Caco-2 (cell line): ENCODE results near the gene RNASE12. TPM values are rescaled to one million over a fixed set of nuclear protein-coding genes. Genes with fewer than 3 reads are reported as not detected.

ENCODE experiments used
- BruUV-seq: library from RNA; stranded (reverse); fragments of 400-500 nt; replicated peaks from 2 replicates; lab custom pipeline; 2021; lab: Mats Ljungman, UMichigan
- CTCF ChIA-PET: fragments of 300-600 bp; sonication (Branson Sonifier 250); formaldehyde crosslinking; loops from one replicate; lab custom pipeline; 2022; ENCODE audit warnings: antibody characterized with exemption; lab: Charles Lee
- POLR2A ChIA-PET: fragments of 300-600 bp; sonication (Branson Sonifier 250); formaldehyde crosslinking; loops from one replicate; lab custom pipeline; 2022; ENCODE audit warnings: antibody characterized with exemption; lab: Charles Lee
- DNase-seq, 2 experiments: peaks; one replicate each; pipeline versions ENCODE4 v3.0.0 to v3.0.0-alpha.2; 2020 to 2022
- H3K27me3 ChIP-seq: replicated peaks from 2 replicates; pipeline ENCODE4 v1.6.0; 2011; ENCODE audit warnings: low read length; ENCODE audit not compliant: control insufficient read depth, insufficient read depth
- H3K36me3 ChIP-seq: 2 replicates; pipeline ENCODE4 v1.5.1; 2011; ENCODE audit warnings: low read length; ENCODE audit not compliant: control insufficient read depth, insufficient read depth
- H3K4me1 ChIP-seq: fragments of 250-450 bp; sonication (Bioruptor Pico); 2 replicates; pipeline ENCODE4 v1.5.1; 2020; ENCODE audit warnings: mild to moderate bottlenecking
- H3K4me3 ChIP-seq: 2 replicates; pipeline ENCODE4 v1.5.1; 2011; ENCODE audit warnings: low read depth, mild to moderate bottlenecking, control low read depth, low read length
- H3K9me3 ChIP-seq: fragments of 250-450 bp; sonication (Bioruptor Pico); 2 replicates; pipeline ENCODE4 v1.5.1; 2020; ENCODE audit warnings: mild to moderate bottlenecking, moderate library complexity
- H3K27ac Mint-ChIP-seq: one replicate; pipeline ENCODE4 v1.8.0; 2022; ENCODE audit warnings: mixed read lengths; ENCODE audit not compliant: unreplicated experiment
- H3K27me3 Mint-ChIP-seq: one replicate; pipeline ENCODE4 v1.8.0; 2022; ENCODE audit warnings: mixed read lengths; ENCODE audit not compliant: insufficient read depth, unreplicated experiment
- H3K36me3 Mint-ChIP-seq: one replicate; pipeline ENCODE4 v1.8.0; 2022; ENCODE audit warnings: mild to moderate bottlenecking, mixed read lengths; ENCODE audit not compliant: insufficient read depth, unreplicated experiment
- H3K4me1 Mint-ChIP-seq: one replicate; pipeline ENCODE4 v1.8.0; 2022; ENCODE audit warnings: low read depth, mixed read lengths; ENCODE audit not compliant: unreplicated experiment
- H3K4me3 Mint-ChIP-seq: one replicate; pipeline ENCODE4 v1.8.0; 2022; ENCODE audit warnings: mild to moderate bottlenecking, moderate library complexity, mixed read lengths; ENCODE audit not compliant: unreplicated experiment
- H3K9me3 Mint-ChIP-seq: one replicate; pipeline ENCODE4 v1.8.0; 2022; ENCODE audit warnings: mixed read lengths; ENCODE audit not compliant: unreplicated experiment
- intact Hi-C: fragments of 100-400 bp; cut with micrococcal nuclease; formaldehyde crosslinking; loops from one replicate; pipeline ENCODE4 v1.10.0; 2022; ENCODE audit not compliant: unreplicated experiment
- total RNA-seq: library from RNA; stranded (reverse); gene quantifications from 2 replicates; pipeline ENCODE4 v1.2.3, GENCODE V29; 2022
- TF ChIP-seq, protein P1 (sequence below), 2 experiments: fragments of 200-600 bp in 1 of 2; IDR thresholded peaks; 1 replicate in 1 of 2; 2 replicates in 1 of 2; pipeline versions ENCODE4 v1.5.1 to v1.8.0; 2011 to 2022; ENCODE audit warnings: antibody characterized with exemption in 1 of 2, control low read depth in 1 of 2, inconsistent platforms in 1 of 2, low read depth in 1 of 2, low read length in 1 of 2, mild to moderate bottlenecking in 1 of 2, moderate library complexity in 1 of 2; ENCODE audit not compliant: insufficient read depth in 1 of 2, severe bottlenecking in 1 of 2, unreplicated experiment in 1 of 2

The RNASE12 gene
- total RNA-seq, 1 experiment from 2014 or later, result not detected

GRCh38 chr14:20583142-20583541, 8.0 kb downstream of the RNASE12 start:
- POLR2A ChIA-PET, result no interaction called here
- BruUV-seq, result no TSS peak

DNA sequence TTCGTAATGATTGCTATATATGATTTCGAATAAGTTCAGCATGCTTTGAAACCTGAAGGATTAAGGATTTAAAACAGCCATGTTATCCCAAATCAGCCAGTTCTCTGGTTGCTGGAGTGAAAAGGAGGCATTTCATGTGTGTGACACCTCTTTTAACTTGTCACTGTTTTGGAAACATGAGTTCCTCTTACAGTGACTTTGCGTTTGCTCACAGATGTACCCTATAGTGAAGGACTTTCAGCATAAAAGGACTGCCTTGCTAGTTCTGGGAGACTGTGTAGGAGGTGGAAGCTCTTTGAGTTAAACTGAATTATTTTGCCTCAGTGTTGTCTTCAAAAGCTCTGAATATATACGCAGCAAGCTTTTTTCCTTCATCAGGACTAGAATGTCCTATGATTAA, 10.9 kb downstream of the RNASE12 start:
- no TSS peak for BruUV-seq
- Mint-ChIP-seq H3K9me3 (no peaks in the 10 kb centered on the region), H3K4me3 (no peak overlapping the region), H3K27ac (no peak overlapping the region), H3K36me3 (no peaks in the 10 kb centered on the region), H3K4me1 (no peaks in the 10 kb centered on the region), H3K27me3 (peaks cover 3% of the 10 kb centered on the region)
- Histone ChIP-seq H3K27me3 (no peaks in the 10 kb centered on the region), H3K9me3 (no peaks in the 10 kb centered on the region), H3K4me1 (no peaks in the 10 kb centered on the region), H3K36me3 (no peaks in the 10 kb centered on the region), H3K4me3 (no peak overlapping the region)
- TF ChIP-seq, protein P1, sequence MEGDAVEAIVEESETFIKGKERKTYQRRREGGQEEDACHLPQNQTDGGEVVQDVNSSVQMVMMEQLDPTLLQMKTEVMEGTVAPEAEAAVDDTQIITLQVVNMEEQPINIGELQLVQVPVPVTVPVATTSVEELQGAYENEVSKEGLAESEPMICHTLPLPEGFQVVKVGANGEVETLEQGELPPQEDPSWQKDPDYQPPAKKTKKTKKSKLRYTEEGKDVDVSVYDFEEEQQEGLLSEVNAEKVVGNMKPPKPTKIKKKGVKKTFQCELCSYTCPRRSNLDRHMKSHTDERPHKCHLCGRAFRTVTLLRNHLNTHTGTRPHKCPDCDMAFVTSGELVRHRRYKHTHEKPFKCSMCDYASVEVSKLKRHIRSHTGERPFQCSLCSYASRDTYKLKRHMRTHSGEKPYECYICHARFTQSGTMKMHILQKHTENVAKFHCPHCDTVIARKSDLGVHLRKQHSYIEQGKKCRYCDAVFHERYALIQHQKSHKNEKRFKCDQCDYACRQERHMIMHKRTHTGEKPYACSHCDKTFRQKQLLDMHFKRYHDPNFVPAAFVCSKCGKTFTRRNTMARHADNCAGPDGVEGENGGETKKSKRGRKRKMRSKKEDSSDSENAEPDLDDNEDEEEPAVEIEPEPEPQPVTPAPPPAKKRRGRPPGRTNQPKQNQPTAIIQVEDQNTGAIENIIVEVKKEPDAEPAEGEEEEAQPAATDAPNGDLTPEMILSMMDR (IDR thresholded peaks at IDR 0.05; ENCODE audit: insufficient read depth in 1 of 2, low read depth in 1 of 2, low read length in 1 of 2, severe bottlenecking in 1 of 2, unreplicated experiment in 1 of 2), result no peak
- POLR2A ChIA-PET, result interaction anchor here (0.6 kb wide), 1 partner anchor 167 kb away, joined by 5 read pairs; no protein-coding TSS in a partner anchor
- CTCF ChIA-PET, result no interaction called here
- no peak for DNase-seq
- intact Hi-C loops, result no loop called here

More at GRCh38 chr14:20583142-20583541, 8.0 kb downstream of the RNASE12 start:
- intact Hi-C loops, result no loop called here
- Mint-ChIP-seq H3K36me3 (no peaks in the 10 kb centered on the region), H3K27ac (no peak overlapping the region), H3K27me3 (peaks cover 12% of the 10 kb centered on the region), H3K4me1 (no peaks in the 10 kb centered on the region), H3K4me3 (no peak overlapping the region), H3K9me3 (no peaks in the 10 kb centered on the region)
- DNase-seq, result no peak
- TF ChIP-seq, protein P1 (IDR thresholded peaks at IDR 0.05; ENCODE audit: insufficient read depth in 1 of 2, low read depth in 1 of 2, low read length in 1 of 2, severe bottlenecking in 1 of 2, unreplicated experiment in 1 of 2), result no peak
- H3K4me1 ChIP-seq, result no peaks in the 10 kb centered on the region
- no peak overlapping the region for H3K4me3 ChIP-seq
- no peaks in the 10 kb centered on the region for H3K36me3 ChIP-seq
- H3K27me3 ChIP-seq, result no peaks in the 10 kb centered on the region
- CTCF ChIA-PET, result no interaction called here
- H3K9me3 ChIP-seq, result no peaks in the 10 kb centered on the region

DNA sequence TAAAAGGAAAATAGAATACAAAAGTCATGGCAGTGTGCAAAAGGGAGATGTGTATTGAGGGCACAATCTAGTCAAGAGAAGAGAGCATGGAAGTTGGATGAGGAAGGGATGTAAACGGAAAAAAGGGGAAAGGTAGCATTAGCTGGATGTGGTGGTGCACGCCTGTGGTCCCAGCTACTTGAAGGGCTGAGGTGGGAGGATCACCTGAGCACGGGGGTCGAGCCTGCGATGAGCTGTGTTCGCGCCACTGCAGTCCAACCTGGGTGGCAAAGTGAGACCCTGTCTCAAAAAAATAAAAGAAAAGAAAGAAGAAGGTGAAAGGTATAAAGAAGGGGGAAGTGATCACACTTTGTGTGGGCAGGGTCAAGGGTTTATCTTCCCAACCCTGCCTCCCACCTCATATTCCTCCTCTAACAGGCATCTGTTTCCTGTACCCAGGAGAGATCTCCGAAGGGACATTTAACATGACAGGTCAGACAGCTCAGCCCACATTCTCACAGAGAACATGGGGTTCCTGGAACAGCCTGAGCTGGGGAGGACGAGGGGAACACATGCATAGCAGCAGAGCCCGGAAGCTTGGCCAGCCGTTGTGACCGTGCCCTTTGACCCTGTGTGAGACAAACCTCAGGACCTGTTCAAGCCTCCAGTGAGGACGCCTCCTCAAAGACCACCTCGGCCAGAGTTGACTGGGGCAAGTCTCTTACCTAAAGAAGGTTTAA, 12.2 kb downstream of the RNASE12 start:
- Mint-ChIP-seq H3K4me3 (no peak overlapping the region), H3K36me3 (no peaks in the 10 kb centered on the region), H3K27ac (no peak overlapping the region), H3K4me1 (no peaks in the 10 kb centered on the region), H3K9me3 (no peaks in the 10 kb centered on the region), H3K27me3 (no peaks in the 10 kb centered on the region)
- no TSS peak for BruUV-seq
- no peak for DNase-seq
- CTCF ChIA-PET, result no interaction called here
- H3K27me3 ChIP-seq, result no peaks in the 10 kb centered on the region
- no peaks in the 10 kb centered on the region for H3K4me1 ChIP-seq
- no peaks in the 10 kb centered on the region; the same call in 1 of the 2 replicates for H3K9me3 ChIP-seq
- TF ChIP-seq, protein P1 (IDR thresholded peaks at IDR 0.05; ENCODE audit: insufficient read depth in 1 of 2, low read depth in 1 of 2, low read length in 1 of 2, severe bottlenecking in 1 of 2, unreplicated experiment in 1 of 2), result no peak
- no peaks in the 10 kb centered on the region for H3K36me3 ChIP-seq
- POLR2A ChIA-PET, result no interaction called here
- intact Hi-C loops, result no loop called here
- H3K4me3 ChIP-seq, result no peak overlapping the region
